Right kidney (tissue), 1 donor: ENCODE data around the gene FGF14.

Source experiments
- DNase-seq: peaks from one replicate; pipeline ENCODE4 v3.0.0-alpha.2; 2016

The FGF14 gene

DNA sequence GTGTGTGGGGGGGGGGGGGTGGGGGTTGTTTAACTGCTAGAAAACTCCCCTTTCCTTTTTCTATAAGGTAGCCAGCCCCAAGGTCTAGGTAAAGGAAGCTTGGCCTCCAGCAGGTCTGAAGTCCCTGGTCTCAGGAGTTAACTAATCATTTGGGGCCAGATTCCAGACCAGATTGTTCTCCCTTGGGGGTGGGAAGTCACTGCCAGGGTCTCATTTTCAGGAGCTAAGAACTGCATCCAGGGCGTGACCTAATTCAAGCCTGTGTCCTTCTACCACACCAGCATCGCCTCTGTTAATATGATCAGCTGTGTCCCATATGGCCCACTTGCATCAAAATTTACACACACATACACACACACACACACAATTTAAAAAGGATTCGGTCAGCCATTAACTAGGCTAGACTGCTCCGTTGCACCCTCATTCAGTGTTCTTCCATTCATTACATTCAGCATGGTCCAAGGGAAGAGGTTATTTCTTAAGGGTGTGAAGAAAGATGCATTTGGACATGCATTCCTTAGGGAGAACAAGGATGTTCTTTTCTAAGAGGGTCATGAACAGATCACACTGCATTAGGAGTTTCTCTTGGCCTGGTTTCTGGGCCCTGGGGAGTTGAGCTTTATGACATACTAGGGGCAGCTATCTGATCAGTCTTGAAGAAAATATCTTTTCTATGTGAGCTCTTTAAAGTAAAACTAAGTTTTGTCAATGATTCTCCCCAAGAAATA lies 91.0 kb downstream of the FGF14 start:
- DNase-seq: no peak

GRCh38 chr13:102309110-102309509 lies 92.7 kb downstream of the FGF14 start:
- DNase-seq: no peak

GRCh38 chr13:102302534-102302933 lies 99.3 kb downstream of the FGF14 start:
- DNase-seq: no peak

- DNase-seq: no peak
Observed at GRCh38 chr13:102300379-102300778, 101.5 kb downstream of the FGF14 start.

DNA sequence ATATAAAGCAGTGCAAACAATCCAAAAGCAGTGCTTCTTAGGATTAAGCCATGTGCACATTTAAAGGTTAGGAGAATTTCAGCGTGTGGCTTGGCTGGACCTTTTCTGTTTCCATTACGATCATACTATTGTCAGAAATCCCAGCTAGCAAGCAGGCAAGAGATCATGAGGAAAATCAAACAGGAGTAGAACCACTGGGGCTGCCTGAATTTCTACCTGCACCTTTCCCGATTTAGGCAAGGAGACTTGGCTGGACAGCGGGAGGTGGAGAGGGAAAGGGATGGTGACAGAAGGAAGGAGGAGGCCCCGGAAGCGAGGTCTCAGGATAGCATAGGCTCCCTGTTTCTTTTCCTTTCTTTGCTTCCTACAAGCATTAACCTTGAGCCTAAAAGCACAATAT lies 102.5 kb downstream of the FGF14 start:
- DNase-seq: no peak

GRCh38 chr13:102298051-102298450 lies 103.8 kb downstream of the FGF14 start:
- DNase-seq: no peak

- no peak for DNase-seq
Observed at GRCh38 chr13:102295316-102296048, 106.4 kb downstream of the FGF14 start.

DNA sequence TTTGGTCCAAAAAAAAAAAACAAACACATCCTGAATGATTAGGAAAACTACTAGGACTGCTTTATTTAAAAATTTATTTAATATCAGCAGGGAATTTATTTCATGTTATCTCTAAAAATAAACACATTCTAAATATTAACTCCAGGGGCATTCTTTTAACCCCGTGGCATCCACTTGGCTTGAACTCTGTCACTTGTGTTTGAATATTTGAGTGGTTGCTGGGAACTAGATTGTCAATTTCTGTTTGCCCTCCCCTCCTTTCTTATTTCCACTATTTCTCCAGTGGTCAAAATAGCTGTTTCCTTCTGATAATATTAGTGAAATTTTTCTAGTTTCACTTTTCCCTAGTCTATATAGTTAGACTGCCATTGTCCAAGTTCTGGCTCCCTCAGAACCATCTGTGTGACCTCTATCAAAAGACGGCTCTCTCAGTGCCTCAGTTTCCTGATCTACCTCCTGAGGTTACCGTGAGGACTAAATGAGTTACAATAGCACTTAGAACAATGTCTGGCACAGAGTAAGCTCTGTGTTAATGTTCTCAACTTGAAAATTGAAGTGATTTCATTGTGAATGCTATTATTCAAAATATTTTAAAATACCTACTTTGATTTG lies 107.3 kb downstream of the FGF14 start:
- no peak for DNase-seq

- DNase-seq: no peak
Observed at GRCh38 chr13:102293723-102294122, 108.1 kb downstream of the FGF14 start.

DNA sequence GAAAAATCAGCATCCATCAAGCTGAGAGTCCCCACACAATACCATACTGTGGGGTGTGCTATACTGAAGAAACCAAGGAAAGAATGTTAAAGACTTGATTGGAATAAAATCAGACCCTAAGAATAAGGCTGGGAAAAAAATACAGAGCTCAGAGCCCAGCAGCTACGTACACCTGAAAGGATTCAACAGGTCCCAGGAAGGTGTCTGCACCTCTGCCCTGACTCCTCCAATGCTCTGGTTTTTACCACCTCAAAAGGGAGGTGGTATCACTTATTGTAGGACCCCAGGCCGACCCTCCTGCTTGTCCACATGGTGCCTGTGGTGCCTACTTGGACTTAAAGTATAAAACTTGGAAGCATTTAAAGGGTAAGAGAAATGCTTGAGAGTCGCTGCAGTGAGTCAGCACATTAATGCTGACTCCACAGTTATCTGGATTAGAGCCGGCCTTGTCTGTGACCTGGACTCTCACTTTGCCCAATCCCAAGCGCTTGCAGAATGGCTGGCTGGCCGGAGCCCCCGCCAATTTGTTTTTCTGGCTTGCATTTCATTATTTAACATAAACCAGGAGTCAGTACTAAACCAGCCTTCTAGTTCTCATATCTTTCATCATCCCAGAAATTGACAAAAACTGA lies 110.1 kb downstream of the FGF14 start:
- DNase-seq: no peak

- DNase-seq: no peak
Observed at GRCh38 chr13:102289606-102290005, 112.2 kb downstream of the FGF14 start.

DNA sequence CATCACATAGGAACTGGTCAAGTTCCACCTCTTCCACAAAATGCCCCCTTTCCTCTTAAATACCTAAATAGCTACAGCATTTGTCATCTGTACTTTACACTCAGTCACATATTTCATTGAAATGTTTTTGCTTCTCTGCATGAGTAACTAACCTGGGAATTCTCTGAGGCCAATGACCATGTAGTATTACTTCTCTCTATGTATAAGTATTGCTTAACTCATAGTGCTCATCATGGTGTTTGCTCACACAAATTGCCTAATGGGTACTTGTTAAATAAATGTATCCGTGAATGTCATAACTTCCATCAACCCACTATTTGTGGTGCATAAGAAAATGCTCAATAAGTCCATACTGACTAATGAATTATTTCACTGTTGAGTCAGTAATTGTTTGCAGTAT lies 115.5 kb downstream of the FGF14 start:
- no peak for DNase-seq

GRCh38 chr13:102280366-102280765 lies 121.5 kb downstream of the FGF14 start:
- no peak for DNase-seq

GRCh38 chr13:102277286-102277685 lies 124.6 kb downstream of the FGF14 start:
- DNase-seq: no peak

DNA sequence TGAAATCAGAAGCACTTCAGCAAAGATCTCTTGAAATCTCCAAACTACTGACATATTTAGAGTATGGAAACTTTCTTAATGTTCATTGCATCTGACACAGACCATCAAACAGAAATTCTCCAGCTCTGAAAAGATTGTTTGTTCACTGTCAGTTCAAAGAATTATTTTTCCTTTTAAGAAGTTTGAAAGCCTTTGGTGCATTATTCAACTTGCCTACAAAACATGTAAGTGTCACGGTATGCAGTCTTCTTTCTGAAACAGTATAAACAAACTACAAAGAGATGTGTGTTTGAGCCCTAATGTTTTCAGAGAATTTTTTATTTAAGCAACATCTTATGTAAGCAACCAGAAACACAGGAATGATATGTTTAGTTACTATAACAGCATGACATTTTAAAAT lies 125.4 kb downstream of the FGF14 start:
- DNase-seq: no peak

DNA sequence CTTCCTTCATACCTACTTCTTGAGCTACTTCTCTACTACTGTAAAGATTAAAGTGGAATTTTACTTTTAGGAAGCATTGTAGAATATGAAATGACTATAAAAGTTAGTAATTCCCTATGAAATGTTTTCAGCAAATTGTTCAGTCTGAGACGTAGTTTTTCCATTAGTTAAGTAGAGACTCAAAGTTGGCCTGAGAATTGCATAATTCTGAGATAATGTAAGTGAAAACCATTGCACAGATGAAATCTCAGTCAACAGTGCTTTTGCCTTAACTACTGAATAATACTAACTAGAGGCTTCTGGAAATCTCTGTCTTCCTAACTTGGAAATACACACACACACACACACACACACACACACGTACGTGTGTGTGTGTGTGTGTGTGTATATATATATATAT lies 125.9 kb downstream of the FGF14 start:
- no peak for DNase-seq

GRCh38 chr13:102273111-102273510 lies 128.7 kb downstream of the FGF14 start:
- DNase-seq: no peak

GRCh38 chr13:102267191-102267590 lies 134.7 kb downstream of the FGF14 start:
- DNase-seq: no peak

DNA sequence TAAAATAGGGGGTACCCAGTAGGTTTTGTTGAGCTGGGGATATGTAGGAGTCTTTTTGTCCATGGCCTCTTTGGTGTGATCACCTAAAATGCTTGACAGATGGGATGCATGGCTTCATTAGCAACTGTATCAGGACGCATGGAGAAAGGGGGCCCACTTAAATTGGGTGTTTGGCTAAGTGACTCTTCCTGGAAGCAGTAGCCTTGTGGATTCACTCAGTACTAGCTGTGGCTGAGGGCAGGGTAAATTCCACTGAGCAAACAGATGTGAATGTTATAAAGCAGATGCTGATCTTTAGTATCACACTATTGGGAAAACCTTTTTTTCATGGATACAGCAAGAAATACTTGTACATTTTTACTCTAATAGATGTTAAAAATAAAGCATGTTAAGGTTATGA lies 140.0 kb downstream of the FGF14 start:
- DNase-seq: no peak

DNA sequence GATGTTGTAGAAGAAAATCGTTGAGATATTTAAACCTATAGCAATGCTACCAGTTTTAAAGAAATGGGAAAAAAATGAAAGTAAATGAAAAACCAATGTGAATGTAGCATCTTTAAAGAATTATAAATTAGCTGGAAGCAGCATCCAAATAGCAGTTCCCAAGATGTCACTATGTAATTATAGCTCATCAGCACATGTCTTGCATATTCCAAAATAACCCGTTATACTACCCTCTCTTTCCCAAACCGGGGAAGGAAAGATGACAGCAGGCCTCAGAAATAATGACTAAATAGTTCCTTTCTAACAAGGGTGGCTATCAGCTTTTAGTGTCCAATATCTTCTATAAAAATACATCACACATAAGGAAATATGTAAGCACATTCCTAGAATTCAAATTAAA lies 140.5 kb downstream of the FGF14 start:
- DNase-seq: no peak

- no peak for DNase-seq
Observed at GRCh38 chr13:102260256-102260655, 141.6 kb downstream of the FGF14 start.

DNA sequence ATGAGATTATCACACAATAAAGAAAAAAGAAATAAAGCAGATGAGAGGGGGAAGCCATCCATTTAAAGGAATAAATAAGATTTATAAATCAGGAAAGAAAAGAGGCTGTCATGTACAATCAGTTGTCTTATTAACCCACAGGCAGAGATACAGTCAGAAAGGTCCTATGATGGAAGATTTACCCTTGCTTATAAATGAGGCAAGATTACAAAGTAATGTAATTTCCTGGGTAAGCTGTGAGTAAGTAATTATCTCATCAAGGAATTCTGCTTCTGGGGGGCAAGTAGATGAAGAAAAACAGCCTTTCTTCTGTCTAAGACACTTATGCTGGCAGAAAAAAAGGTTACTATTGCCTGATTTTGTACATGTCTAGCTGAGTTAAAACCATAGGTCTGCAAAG lies 146.4 kb downstream of the FGF14 start:
- no peak for DNase-seq

DNA sequence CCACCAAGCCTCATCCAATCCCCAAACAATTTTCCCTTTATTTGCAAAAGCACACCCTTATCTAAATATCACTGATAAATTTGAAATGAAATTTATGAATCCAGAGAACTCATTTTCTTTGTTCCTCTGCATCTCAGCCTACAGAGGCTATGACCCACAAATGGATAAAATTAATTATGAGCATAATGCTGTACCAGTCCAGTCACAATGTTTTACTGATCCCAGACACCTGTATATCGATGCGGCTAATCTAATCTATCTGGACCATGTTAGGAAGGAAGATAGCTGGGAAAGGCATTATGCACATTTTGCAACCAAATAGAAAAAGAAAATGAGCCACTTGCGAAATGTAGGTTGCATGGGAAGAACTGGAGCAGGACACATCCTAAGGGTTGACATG lies 150.0 kb downstream of the FGF14 start:
- DNase-seq: no peak
